Eye (tissue), 1 donor: ENCODE results near the gene GMPPA.
A peak's percentile ranks its signal among the peaks of the same experiment; 100 is the strongest.

ENCODE experiments used
- DNase-seq: peaks from one replicate; pipeline ENCODE4 v3.0.0-alpha.2; 2015

The GMPPA gene

GRCh38 chr2:219498280-219499057, at the start of gene GMPPA:
GMPPA (plus strand) TSS chr2:219498891; CDS start chr2:219499976, 1,085 bp downstream.
- DNase-seq = peak; percentile 99

GRCh38 chr2:219449609-219450008, 49.1 kb upstream of the GMPPA start:
- DNase-seq = no peak

GRCh38 chr2:219451661-219452360, 46.9 kb upstream of the GMPPA start:
- no peak for DNase-seq

GRCh38 chr2:219452361-219453317, 46.1 kb upstream of the GMPPA start:
- peak; percentile 30 for DNase-seq

GRCh38 chr2:219453671-219454590, 44.8 kb upstream of the GMPPA start:
- DNase-seq = peak; percentile 54

- no peak for DNase-seq
Observed at GRCh38 chr2:219455581-219455980, 43.1 kb upstream of the GMPPA start.

- DNase-seq = no peak
Observed at GRCh38 chr2:219457784-219458369, 40.8 kb upstream of the GMPPA start.

GRCh38 chr2:219458996-219459395, 39.7 kb upstream of the GMPPA start:
- DNase-seq = no peak

GRCh38 chr2:219459460-219460311, 39.0 kb upstream of the GMPPA start:
- DNase-seq = peak; percentile 88

GRCh38 chr2:219460424-219460926, 38.2 kb upstream of the GMPPA start:
- DNase-seq = peak; percentile 91

- peak; percentile 30 for DNase-seq
Observed at GRCh38 chr2:219461047-219461514, 37.6 kb upstream of the GMPPA start.

GRCh38 chr2:219461669-219462068, 37.0 kb upstream of the GMPPA start:
- no peak for DNase-seq

GRCh38 chr2:219462349-219462748, 36.3 kb upstream of the GMPPA start:
- DNase-seq = no peak

- DNase-seq = no peak
Observed at GRCh38 chr2:219464286-219465032, 34.2 kb upstream of the GMPPA start.

- no peak for DNase-seq
Observed at GRCh38 chr2:219465659-219466561, 32.8 kb upstream of the GMPPA start.

GRCh38 chr2:219466816-219467735, 31.6 kb upstream of the GMPPA start:
- DNase-seq = no peak

- DNase-seq = no peak
Observed at GRCh38 chr2:219467736-219468075, 31.0 kb upstream of the GMPPA start.
